KG1 (cell line): ENCODE data around the gene LYZL6.

Source experiments
- DNase-seq: peaks from one replicate; lab custom pipeline; 2025; lab: John Stamatoyannopoulos, UW

LYZL6 gene, protein sequence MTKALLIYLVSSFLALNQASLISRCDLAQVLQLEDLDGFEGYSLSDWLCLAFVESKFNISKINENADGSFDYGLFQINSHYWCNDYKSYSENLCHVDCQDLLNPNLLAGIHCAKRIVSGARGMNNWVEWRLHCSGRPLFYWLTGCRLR

DNA sequence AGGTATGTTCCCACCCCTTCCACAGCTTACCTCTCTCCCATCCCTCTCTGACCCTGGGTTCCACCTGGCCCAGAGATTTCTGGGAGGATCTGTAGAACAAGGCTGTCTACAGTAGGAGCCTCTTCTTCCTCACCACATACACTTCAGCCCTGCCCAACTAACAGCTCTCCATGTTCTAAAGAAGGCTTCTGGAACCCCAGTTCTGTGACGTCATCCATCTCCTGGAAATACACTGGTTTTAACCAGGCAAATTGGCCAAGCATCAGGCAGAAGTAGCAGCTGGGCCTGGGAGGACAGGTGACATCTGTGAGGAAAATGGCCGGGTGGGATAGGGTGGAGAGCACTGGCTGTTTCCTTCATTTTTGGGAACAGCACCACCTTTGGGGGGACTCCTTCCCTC lies at the start of gene LYZL6:
Gene LYZL6 (minus strand): TSS at position 177 of the 400 bp plus-strand sequence. CDS start 4,357 bp downstream, outside the sequence.
- DNase-seq: no peak

DNA sequence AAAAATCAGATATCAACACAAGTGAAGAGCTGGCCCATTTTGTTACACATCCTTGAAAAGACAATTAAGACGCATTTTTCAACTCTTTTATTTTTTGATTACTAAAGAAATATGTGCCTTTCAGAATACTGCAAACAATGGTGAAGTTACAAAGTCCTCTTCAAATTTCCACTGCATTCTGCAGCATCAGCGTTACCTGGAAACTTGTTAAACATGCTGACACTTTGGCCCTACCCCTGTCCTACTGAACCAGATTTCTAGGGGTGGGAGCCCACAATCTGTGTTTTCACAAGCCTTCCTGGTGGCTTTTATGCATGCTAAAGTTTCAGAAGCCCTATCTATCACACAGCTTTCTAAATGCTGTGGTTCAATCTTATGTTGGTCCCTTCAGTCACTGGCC lies 47.6 kb upstream of the LYZL6 start:
- DNase-seq: no peak

GRCh38 chr17:35988164-35988563 lies 44.7 kb upstream of the LYZL6 start:
- DNase-seq: no peak

GRCh38 chr17:35986643-35987042 lies 43.1 kb upstream of the LYZL6 start, which contains the start of gene CCL14:
Gene CCL14, minus strand, starts transcription at chr17:35986729. Its CDS starts 80 bp downstream, at chr17:35986649.
- no peak for DNase-seq

- DNase-seq: no peak
These were observed 40.6 kb upstream of the LYZL6 start for GRCh38 chr17:35984140-35984539.

GRCh38 chr17:35982409-35983191 lies 39.1 kb upstream of the LYZL6 start:
- DNase-seq: no peak

GRCh38 chr17:35981908-35982330 lies 38.4 kb upstream of the LYZL6 start:
- no peak for DNase-seq

DNA sequence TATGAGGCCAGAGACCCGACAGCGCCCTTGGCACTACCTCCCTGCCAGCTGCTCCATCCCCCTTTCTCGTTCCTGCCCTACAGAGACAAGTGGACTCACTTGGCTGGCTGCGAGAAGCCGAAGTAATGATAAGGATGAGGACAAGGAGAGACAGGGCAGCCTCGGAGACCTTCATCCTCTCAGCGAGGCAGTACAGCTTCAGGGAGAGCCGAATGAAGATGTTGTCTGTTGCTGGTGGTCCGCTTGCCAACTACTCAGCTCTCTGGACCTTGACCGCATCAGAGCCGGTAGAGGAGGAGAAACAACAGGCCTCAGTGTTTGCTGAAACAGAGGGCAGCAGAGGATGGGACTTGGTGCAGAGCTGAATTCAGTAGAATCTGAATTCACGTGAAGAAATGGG lies 37.7 kb upstream of the LYZL6 start, which contains the start of gene CCL16:
Gene CCL16 (minus strand): TSS at position 252 of the 400 bp plus-strand sequence. CDS start 77 bp downstream, at position 175.
- no peak for DNase-seq

DNA sequence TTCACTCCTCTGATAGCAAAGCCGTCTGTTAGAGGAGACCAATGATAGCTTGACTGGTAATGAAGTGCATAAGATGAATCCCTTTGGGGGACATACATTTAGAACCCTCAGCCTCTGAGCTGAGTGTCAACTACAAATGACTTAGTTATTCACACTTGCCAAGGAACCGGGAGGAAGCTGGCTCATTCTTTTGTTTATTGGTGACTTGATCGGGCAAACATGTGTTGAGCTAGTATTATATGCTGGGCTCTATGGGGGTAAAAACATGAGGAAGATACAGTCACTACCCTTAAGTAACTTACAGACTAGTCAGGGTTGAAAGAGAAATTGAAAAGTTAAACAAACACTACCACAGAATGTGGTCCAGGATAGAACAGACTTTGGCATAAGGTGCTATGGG lies 34.8 kb upstream of the LYZL6 start:
- no peak for DNase-seq

DNA sequence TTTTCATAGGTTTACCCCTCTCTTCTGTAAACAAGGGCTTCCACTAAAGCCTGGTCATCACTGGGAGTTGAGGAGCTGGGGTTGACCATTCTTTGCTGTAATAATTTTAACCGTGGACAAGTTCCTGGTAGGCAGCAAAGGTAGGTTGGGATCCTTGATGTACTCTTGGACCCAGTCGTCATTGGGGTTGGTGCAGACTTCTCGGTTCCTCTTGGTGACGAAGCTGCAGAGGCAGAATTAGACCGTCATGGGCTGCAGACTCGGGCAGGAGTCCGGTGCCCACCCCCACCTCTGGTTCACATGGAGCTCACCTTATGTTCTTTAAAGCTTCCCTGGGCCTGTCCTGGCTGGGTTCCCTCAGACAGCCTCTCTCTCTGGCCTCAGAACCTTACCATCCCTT lies 34.0 kb upstream of the LYZL6 start:
- DNase-seq: no peak

DNA sequence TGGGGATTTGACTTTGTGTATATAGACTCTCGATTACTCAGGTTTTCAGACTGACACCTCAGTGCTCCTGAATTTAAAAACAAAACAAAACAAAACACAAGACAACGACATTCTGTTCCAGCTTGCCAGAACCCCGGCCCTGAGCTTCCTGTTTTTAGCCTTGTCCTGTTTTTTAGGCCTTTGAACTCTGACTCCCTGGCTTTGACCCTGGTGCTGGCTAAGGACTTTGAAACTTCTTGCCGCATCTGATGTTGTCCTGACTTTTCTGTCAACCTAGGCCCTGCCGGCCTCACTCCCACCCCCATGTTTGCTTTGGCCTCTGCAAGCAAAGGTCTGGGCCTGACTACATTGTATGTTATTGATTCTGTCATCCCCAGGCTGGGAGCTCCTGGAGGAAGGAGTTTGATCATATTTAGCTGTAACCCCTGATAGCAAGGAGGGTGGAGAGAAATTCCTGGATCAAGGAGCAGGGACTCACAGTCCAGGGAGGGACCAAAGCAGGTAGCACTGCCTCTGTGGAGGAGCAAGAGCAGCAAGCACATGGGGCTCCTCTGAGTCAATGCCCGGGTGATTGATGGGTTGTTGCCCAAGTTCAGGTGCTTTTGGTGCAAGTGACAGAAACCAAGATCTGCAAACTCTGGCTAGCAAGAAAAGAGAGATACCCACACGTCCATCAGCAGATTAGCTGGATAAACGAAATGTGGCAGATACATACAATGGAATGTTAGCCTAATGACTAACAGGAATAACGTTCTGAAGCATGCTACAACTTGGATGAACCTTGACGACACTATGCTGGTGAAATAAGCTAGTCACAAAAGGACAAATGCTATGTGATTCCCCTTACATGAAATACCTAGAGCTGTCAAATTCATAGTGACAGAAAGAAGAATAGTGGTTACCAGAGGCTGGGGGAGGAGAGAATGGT lies 30.1 kb upstream of the LYZL6 start:
- DNase-seq: no peak

DNA sequence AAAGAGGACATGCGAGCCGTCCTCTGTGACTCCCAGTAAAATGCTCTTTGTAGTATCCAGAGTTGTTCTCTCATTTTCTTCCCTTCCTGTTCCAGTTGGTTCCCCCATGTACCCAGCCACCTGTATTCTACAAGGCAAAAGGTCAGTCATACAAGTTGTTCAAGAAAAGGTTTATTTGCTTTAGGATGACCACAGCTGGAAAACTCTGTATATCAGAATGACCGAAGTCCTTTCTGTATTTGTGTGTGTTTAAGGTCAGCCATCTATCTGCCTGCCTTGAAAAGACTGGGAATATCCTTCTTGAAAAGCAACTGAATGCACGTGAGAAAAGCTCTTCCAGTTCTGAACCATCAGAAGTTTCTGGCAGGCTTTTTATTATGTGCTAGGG lies 29.4 kb upstream of the LYZL6 start:
- no peak for DNase-seq

DNA sequence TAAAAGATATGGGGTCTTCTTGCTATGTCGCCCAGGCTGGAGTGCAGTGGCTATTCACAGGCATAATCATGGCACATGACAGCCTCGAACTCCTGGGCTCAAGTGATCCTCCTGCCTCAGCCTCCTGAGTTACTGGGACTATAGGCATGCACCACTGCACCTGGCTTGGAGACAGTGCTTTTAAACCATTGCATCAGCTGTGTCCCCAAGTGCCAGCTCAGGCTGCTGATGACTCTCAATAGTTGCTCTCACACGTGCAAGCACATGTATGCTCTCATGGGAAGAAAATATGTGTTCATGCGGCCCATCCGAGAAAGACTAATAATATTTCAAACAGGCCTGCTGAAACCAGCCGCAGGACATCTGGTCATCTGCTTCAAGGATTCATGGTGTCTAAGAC lies 29.0 kb upstream of the LYZL6 start:
- no peak for DNase-seq

- no peak for DNase-seq
These were observed 28.6 kb upstream of the LYZL6 start for GRCh38 chr17:35972066-35972465.

DNA sequence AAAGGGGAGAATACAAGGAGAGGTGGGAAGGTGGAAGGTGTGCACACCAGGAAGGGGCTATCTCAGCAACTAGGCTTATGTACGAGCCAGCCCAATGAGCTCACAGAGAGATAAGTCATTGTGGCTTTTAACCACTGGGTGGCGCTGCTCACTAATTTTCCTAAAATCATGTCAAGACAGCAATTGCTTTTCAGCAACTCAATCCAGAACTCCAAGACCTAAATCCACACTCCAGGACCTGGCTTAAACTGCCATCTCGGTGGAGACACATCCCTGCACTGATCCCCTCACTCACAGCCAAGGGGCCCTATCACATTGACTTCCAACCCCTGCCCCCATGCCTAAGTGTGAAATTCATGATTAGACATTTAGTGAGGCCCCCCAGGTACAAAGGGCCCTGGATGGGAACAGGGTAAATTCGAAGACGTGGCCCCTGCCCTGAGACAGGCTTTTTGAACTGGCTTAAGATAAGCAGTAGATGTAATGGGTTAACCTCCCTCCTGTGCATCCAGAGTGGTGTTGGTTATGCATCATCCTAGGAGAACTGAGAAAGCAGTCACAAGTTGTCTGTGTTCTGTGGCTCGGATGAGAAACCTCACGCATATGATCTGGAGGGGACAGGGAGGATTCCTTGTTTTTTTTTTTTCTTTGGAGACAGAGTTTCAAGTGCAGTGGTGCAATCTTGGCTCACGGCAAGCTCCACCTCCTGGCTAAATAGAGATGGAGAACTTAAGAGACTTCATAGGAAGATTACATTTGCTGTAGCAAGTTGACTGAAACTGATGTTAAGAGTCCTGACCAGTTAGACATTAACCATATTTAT lies 26.3 kb upstream of the LYZL6 start:
- DNase-seq: peak; percentile 40

DNA sequence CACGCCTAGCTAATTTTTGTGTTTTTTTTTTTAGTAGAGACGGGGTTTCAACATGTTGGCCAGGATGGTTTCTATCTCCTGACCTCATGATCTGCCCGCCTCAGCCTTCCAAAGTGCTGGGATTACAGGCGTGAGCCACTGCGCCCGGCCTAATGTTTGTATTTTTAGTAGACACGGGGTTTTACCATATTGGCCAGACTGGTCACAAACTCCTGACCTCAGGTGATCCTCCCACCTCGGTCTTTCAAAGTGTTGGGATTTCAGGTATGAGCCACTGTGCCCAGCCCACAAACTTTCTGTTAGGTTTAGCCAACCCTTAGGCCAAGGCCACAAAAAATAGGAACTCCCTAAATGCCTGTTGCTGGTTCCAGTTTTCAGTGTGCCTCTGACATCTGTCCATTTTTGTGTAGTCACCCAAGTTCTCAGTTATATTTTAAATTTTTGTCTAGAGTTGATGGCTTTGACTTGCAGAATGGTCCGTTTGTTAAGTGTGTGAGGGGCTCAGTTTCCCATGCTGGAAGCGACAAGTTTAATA lies 25.1 kb upstream of the LYZL6 start:
- no peak for DNase-seq

GRCh38 chr17:35965272-35965671 lies 21.8 kb upstream of the LYZL6 start:
- DNase-seq: no peak

DNA sequence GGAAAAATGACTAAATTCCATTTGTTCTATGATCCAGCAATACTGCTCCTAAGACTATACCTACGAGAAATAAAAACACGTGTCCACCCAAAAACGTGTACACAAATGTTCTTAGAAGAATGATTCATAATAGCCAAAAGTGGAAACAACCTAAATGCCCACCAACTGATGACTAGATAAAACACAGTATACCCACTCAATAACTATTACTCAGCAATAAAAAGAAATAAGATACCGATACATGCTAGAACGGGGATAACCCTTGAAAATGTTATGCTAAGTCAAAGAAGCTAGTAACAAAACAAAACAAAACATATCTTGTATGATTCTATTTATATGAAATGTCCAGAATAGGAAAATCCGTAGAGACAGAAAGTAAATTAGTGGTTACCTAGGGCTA lies 20.1 kb upstream of the LYZL6 start:
- no peak for DNase-seq

DNA sequence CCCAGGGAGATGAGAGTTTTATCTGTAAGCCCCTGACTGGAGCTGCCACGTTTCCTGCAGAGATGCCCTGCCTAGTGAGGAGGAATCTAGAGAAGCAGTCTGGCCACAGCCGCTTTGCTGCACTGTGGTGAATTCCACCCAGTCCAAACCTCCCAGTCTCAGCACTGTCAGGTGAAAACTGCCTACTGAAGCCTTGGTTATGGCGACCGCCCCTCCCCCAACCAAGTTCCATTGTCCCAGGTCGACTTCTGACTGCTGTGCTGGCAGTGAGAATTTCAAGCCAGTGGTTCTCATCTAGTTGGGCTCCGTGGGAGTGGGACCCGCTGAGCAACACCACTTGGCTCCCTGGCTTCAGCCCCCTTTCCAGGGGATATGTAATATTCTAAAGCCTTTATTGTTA lies 10.2 kb upstream of the LYZL6 start:
- DNase-seq: no peak

- no peak for DNase-seq
These were observed 5.9 kb upstream of the LYZL6 start for GRCh38 chr17:35949401-35949800.

DNA sequence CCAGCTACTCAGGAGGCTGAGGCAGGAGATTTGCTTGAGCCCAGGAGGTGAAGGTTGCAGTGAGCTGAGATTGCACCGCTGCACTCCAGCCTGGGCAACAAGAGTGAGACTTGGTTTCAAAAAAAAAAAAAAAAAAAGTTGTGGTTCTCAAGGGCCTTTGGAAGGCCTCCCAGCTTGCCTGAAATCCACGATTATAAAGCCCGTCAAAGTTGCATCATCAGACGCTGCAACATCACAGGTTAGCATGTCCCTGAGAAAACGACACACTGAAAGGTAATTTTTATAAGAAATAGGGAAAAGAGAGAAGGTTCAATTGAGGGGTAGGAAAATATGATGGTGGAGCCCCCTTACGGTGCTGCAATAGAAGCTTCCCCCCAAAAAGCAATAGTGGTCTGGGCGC lies 4.6 kb upstream of the LYZL6 start:
- no peak for DNase-seq
